GM20431 (cell line): ENCODE measurements around the gene ALPK1.
"Not testable (repeated sequence)": the region's sequence is repeated elsewhere in the genome, so short reads cannot be mapped to it uniquely, and the experiment has no call there.

ENCODE experiments used
- in situ Hi-C: fragments of 300-500 bp; cut with MseI, MboI; formaldehyde crosslinking; loops from one replicate; pipeline ENCODE4 v1.15.0; 2020; ENCODE audit warnings: low sequenced_read_pairs; ENCODE audit not compliant: unreplicated experiment

The ALPK1 gene

DNA sequence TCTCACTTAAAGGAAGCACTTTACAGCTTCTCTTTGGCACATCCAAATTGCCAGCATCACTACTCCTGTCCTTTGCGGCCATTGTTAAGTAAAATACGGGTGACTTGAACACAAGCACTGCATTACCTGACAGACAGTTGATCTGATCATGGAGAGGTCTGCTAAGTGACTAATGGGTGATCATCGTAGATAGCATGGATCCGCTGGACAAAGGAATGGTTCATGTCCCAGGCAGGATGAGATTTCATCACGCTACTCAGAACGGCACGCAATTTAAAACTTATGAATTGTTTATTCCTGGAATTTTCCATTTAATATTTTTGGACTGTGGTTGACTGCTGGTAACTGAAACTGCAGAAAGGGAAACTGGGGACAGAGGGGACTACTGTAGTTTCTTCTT is 124.7 kb downstream of the ALPK1 start:
- in situ Hi-C loops: no loop called here

DNA sequence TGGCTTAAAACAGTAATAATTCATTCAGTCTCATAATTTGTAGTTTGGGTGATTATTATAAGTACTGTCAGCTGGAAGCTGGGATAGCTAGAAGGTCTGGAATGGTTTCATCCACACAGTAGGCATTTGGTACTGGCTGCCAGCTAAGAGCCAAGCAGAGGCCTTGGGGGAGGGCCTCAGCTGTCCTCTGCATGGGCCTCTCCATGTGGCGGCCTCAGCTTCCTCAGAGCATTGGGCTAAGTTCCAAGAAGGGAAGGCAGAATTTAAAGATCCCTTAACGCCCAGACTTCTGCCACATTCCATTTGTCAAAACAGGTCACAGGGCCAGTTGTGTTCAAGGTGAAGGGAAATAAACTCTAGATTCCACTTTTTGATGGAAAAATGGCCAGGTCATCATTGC is 125.5 kb downstream of the ALPK1 start:
- in situ Hi-C loops: no loop called here

GRCh38 chr4:112423591-112423990 is 126.4 kb downstream of the ALPK1 start:
- in situ Hi-C loops: no loop called here

DNA sequence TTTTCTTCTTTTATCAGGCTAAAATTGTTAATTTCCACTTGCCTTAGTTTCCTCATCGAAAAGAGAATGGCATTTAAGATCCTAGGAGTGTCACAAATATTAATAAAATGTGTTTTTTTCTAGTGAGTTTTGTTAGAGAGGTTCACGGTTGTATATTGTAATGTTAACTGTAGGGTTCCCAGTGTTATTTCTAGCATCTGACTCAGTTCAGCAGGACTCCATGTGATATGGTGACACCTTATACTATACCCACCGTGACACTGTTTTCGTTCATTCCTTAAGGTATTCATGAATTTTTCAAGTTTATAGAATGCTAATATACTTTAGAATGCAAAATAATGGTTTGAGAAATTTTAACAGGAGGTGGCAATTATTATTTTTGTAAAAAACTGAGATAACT is 128.7 kb downstream of the ALPK1 start:
- in situ Hi-C loops: no loop called here

DNA sequence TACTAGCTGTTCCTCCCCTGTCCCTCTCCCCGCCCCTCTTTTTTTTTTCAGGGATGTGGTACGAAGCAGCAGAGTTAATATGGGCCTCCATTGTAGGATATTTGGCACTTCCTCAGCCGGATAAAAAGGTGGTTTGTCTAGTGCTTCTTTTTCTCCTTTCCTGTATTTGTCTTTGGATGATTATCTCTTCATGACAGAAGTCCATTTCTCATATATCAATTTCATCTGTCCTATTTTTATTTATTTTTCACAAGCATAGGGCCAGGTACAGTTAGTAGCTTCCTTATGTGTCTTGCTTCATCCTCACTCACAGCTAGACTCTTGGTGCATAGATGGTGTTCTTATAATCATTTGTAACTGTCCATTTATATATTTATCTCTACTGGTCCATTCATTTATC is 129.2 kb downstream of the ALPK1 start:
- in situ Hi-C loops: no loop called here

DNA sequence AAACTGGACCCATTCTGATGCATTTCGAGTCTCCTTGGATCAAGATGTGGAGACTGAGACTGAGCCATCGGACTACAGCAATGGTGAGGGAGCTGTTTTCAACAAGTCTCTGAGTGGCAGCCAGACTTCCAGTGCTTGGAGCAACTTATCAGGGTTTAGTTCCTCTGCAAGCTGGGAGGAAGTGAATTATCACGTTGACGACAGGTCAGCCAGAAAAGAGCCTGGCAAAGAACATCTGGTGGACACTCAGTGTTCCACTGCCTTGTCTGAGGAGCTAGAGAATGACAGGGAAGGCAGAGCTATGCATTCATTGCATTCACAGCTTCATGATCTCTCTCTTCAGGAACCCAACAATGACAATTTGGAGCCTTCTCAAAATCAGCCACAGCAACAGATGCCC is 134.0 kb downstream of the ALPK1 start:
- in situ Hi-C loops: no loop called here

- in situ Hi-C loops: no loop called here
These were observed 139.8 kb downstream of the ALPK1 start for GRCh38 chr4:112436987-112437386.

DNA sequence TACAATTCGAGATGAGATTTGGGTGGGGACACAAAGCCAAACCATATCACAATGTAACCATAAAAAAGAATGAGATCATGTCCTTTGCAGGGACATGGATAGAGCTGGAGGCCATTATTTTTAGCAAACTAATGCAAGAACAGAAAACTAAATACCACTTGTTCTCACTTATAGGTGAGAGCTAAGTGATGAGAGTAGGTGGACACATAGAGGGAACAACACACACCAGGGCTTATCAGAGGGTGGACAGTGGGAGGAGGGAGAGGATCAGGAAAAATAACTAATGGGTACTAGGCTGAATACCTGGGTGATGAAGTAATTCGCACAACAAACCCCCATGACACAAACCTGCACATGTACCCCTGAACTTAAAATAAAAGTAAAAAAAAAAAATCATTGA is 145.1 kb downstream of the ALPK1 start:
- in situ Hi-C loops: not testable (repeated sequence)

DNA sequence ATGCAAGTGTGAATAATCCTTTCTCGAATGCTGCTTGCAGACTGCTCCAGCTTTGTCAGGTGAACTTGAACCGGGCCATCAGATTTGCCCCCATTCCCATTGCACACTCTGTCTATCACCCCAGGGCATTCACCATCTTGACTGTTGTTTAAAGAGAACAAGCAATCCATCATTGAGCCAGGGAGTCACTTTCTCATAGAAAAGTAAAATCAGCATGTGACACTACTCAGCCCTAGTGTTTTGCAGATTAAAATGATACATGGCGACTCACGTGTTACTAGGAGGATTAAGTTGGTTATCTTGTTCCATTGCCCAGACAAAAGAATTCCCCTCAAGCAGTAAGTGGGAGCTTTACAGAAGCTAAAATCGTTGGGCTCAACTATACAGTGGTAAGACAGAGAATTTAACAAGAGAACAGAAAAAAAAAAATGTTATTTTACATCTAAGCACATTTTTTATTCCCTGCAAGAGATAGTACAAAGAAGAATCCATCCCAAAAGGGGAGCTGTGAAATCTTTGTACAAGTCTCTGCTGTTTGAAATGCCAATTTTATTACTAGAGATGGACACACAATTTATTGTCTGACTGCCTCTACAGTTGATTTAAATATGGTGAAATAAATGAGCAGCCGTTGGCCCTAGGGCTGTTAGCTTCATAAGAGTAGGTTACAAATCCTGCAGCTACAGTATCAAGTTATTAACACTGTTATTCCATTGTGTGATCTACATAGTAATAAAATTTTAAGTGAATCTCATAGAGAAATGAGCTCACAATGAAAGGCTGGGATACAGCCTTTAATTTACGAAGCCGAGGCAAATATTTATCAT is 151.3 kb downstream of the ALPK1 start:
- in situ Hi-C loops: no loop called here

DNA sequence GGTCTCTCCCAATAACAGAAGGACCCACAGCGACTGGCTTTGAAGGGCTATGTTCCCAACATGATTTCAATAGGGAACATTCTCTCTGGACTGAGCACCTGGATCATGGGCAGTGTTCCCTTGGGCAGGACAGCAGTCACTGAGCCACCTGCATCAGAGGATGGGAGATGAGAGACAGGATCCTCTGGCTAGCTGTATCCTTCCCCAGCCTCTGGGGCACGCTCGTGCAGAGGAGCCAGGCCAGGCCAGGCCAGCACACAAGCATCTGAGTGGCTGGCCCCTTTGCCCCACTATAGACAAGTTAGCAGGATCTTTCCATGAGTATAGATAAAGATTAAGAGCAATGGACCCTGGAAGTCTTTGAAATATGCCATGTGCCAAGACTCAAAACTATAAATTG is 152.5 kb downstream of the ALPK1 start:
- in situ Hi-C loops: no loop called here

- in situ Hi-C loops: no loop called here
These were observed 153.9 kb downstream of the ALPK1 start for GRCh38 chr4:112451104-112451503.

DNA sequence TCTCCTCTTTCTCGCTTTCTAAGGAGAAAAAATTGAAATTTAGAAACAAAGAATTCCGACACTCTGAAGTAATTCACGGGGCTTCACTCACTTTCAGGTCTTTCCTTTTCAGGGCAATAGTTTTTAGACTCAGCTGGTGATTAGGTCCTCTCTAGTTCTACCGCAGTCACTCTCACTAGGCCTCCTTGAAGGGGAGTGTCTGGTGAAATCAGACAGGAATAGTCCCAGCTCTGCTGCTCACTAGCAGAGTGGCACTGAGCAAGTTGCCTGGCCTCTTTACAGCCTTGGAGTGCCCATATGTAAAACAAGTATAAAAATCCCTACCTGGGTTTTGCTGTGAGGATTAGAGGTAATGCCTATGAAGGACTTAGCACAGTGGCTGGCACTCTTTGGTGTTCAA is 154.7 kb downstream of the ALPK1 start:
- in situ Hi-C loops: no loop called here

DNA sequence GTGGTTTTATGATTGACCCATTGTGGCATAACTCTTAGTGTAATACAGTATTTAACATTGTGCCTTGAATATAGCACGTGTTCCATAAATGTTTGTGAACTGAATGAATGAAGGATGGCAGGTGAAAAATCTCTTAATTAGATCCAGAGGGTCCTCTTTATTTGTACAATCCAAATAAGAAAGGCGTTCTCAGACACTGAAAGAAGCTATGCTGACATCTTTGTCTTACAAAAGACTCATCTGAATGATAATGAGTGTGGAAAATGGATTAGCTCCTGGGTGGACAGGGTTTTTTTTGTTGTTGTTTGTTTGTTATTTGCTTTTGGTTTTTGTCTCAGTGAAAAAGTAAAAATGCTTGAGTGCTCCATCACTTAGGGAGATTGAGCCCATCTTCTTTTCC is 156.2 kb downstream of the ALPK1 start:
- in situ Hi-C loops: no loop called here

GRCh38 chr4:112472318-112472717 is 175.1 kb downstream of the ALPK1 start:
- in situ Hi-C loops: no loop called here

DNA sequence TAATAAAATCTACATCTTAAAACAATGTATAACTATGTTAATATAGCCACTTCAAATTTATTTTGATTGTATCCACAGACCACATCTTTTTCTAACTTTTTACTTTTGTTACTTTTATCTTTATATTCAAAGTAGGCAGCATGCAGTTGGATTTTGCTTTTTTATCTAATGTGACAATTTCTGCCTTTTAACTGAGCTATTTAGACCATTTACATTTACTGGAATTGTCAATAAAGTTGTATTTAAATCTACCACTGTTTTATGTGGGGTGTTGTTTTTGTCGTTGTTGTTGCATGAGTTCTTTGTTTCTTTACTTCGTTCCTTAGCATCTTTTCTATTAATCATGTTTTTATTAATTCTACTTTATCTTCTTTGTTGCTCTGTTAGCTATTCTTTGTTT is 176.8 kb downstream of the ALPK1 start:
- in situ Hi-C loops: no loop called here

DNA sequence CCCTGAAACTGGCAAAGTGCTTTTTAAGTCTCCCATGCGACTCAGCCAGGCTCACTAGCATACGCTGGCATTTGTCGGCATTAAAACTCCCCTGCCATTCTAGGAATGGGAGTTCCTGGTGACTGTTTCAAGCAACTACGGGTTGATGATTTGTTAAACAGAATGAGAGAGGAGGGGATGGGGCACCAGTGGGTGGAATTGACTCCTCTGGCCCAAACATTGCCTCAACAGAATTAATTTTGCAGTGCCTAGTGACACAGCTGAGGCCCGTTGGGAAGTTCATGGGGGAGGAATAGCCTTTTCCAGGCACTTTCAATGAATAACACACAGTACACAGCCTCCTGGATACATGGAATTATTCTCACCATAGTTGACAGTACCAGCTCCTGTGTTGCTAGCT is 188.8 kb downstream of the ALPK1 start:
- in situ Hi-C loops: no loop called here

- in situ Hi-C loops: not testable (repeated sequence)
These were observed 193.6 kb downstream of the ALPK1 start for GRCh38 chr4:112490808-112491207.
